HG03432 (cell line): Measurements from ENCODE around the gene RAB33B.

Experiments used
- ATAC-seq: cut with Tn5 transposase; IDR thresholded peaks from one replicate; pipeline ENCODE4 v1.9.1; 2021; ENCODE audit warnings: mild to moderate bottlenecking, moderate library complexity; ENCODE audit not compliant: unreplicated experiment

Gene RAB33B

DNA sequence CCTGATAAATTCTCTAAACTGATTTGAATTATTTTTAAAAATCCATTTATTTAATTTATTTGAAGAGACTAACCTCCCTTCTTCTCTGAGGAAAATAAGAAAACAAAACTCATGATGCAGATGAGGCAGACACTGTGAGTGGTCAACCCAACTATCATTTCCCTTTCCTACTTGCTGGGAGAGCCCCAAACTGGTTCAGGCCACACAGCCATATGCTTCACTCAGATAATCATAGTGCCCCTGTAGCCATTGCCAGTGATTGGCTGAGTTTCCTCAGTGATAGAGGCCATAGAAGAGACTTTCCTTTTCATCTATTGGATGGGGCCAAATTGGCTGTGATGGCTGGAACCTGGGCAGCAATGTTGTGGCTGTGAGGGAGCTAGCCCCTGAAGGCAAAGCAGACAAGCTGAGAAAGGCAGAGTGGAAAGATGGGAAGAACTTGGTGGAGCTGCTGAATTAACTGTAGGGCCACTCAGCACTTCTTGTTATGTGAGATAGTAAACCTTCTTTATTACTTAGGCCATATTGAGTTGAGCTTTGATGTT is 49.8 kb downstream of the RAB33B start:
- ATAC-seq = no peak

GRCh38 chr4:139506774-139507173 is 52.9 kb downstream of the RAB33B start:
- ATAC-seq = no peak

DNA sequence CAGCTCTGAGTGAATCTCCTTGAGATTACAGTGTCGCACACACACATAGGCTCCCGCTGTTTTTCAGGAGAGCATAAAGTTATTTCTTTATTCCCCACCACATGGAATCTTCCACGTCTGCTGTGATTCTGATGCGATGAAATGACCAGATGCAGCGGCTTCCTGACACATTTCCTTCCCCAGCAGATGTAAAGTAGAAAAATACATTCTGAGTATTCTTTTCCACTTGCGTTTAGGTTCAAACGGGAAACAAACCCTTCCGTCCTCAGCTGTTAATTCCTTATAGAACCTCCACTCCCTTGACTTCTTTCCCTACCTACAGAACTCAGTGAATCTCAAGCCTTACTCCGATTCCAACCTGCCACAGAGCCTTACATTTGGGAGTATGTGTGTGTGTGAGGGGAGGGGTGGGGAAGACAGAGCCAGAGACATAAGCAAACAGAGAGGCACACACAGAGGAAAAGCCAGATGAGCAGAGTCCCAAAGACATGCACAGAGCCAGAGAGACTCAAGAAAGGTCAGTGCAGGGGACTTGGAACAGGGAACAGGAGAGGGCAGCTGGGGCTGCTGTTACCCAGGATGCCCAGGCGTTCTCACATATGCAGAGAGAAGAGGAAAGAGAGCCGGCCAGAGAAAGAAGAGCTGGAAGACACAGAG is 54.8 kb downstream of the RAB33B start:
- ATAC-seq = no peak

DNA sequence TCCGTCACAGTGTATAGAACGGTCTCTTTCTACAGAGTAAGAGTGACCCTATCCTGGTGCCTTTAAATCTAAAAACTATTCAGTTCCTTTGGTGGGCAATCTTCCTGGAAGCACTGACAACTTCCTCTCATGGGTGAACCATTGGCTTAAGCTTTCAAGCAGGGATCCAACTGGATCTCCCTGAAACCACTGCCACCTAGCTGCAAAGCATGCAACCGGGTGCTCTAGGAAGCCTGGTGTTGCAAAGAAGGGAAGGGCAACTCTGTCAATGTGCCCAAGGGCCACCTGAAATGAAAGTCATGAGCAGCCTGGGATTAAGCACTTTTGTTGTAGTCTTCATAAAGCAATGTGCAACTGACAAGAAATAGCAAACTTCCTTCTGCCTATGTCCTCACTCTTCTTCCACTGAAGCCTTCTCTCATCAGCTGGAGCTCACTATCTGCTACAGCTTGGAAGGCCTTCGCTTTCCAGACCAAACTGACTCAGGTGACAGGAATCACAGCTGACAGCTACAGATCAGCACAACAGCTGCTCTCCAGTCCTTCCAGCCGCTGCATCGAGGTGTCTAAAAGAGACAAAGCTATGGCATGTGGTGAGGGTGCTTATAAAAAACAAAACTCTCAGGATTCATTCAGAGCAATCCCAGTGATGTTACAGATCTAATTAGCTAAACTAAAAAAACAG is 55.9 kb downstream of the RAB33B start:
- no peak for ATAC-seq

DNA sequence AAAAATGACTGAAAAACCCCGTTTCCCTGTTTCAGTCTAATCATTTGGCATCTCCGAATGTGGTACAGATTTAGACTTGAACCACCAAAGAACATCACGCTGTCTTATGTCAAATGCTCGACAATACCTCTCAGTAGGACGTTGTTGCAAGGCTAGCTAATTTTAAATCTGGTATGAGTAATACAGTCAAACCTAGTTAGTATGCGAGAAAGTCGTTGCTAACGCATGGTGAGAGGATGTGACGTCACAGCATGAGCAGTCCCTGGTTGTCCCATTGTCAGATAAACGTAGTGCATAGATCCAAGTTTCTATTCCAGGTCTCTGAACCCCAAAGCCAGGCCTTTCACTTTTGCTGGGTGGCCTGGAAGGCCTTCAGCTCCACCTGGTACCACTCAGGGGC is 57.4 kb downstream of the RAB33B start:
- ATAC-seq = no peak

- no peak for ATAC-seq
Measured at GRCh38 chr4:139514382-139515059, 60.6 kb downstream of the RAB33B start.

- no peak for ATAC-seq
Measured at GRCh38 chr4:139515531-139515958, 61.6 kb downstream of the RAB33B start.

GRCh38 chr4:139521754-139522401 is 68.0 kb downstream of the RAB33B start:
- ATAC-seq = peak; percentile 55

DNA sequence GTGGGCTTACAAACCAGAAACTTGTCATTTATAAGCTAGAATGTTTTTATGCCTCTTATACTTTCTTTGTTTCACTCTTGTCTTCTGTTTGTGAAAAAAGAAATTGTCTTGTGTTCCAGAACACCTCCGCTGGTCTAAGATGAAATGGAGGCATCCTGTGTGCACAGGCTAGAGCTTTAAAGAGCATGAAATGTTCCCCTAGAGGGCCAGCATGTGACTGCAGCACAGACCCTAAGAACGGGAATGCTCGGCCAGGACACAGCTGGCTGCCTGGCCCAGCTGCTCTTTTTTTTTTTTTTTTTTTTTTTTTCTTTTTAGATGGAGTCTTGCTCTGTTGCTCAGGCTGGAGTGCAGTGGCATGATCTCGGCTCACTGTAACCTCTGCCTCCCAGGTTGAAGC is 68.5 kb downstream of the RAB33B start:
- peak; percentile 39 for ATAC-seq

DNA sequence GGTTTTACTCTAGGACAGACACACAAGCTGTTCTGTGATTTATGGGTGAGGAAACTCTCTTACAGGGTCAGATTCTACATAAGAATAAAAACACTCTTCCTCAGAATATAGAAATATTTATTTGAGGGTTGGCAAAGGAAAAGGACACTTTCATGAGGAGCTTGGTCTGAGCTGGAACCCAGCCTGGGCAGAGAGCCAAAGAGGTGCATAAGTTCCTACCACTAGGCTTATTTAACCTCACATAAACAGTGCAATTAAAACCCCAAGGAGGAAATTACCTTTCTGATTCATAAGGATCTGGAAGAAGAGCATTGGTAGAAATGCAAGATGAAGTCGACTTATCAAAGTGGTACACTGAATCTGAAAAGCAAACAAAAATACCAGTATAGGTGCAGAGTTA is 69.2 kb downstream of the RAB33B start:
- no peak for ATAC-seq

DNA sequence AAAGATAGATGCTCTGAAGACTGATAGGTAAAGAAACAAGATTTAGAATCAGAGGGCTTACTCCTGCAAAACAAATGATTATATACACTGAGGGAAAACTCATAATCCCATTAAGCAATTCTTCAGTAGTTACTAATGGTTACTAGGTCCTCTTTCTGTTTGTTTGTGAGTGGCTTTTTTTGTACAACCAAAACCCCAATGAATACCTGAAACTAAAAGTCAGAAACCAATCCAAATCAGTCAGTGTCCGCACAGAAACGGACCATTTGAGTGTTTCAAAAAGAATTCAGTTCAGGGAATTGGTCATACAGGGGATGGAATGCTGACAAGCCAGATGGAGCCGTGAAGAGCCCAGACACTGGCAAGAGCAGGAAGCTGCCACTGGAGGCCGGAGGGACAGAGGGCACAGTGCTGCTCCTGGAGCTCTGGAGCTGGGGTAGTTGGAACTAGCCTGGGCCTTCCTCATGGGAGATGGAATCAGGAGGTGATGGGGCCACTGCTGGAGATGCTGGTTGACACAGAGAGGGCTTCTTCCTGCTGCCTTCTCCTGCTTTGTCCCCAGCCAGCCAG is 70.2 kb downstream of the RAB33B start:
- ATAC-seq = no peak

DNA sequence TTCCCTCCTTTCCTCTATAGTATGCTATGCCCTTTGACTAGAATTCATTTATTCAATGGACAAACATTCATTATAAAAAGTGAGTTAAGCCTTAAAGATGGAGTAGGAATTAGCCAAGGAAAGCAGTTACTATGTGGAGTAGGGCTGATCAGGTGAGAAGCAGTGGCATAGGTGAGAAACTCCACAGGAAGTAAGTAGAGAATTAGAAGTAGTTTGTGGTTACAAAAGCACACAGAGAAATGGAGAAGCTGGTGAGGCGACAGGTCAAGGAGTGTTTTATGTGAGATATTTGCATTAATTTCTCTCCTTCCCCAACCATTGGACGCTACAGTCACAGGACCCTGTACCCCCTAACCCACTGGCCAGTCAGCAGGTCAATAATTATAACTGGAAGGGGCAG is 71.5 kb downstream of the RAB33B start:
- ATAC-seq = no peak
